ENCODE results near the gene MYBPC2.
"Not testable (repeated sequence)": the region's sequence is repeated elsewhere in the genome, so short reads cannot be mapped to it uniquely, and the experiment has no call there.

Gene MYBPC2

GRCh38 chr19:50432221-50433028, at the start of gene MYBPC2:
TSS of gene MYBPC2 (plus strand) at chr19:50432892. CDS start at chr19:50432954, 62 bp downstream.
- no peak for DNase-seq

GRCh38 chr19:50383001-50383851, 49.5 kb upstream of the MYBPC2 start:
- DNase-seq = no peak

- peak; percentile 86 for DNase-seq
Observed at GRCh38 chr19:50383852-50384684, 48.6 kb upstream of the MYBPC2 start, which contains the start of gene POLD1. TSS of gene POLD1 (plus strand) at chr19:50384347. CDS start at chr19:50398852, 14,505 bp downstream.

GRCh38 chr19:50384685-50385535, 47.8 kb upstream of the MYBPC2 start:
- no peak for DNase-seq

- no peak for DNase-seq
Observed at GRCh38 chr19:50387176-50387867, 45.4 kb upstream of the MYBPC2 start.

- no peak for DNase-seq
Observed at GRCh38 chr19:50387868-50388245, 44.8 kb upstream of the MYBPC2 start.

- DNase-seq = not testable (repeated sequence)
Observed at GRCh38 chr19:50390295-50390694, 42.4 kb upstream of the MYBPC2 start.

GRCh38 chr19:50390952-50391351, 41.7 kb upstream of the MYBPC2 start:
- not testable (repeated sequence) for DNase-seq

- no peak for DNase-seq
Observed at GRCh38 chr19:50392759-50393158, 39.9 kb upstream of the MYBPC2 start.

GRCh38 chr19:50393589-50393988, 39.1 kb upstream of the MYBPC2 start:
- no peak for DNase-seq

GRCh38 chr19:50394017-50394416, 38.7 kb upstream of the MYBPC2 start:
- DNase-seq = no peak

GRCh38 chr19:50398675-50399367, 33.9 kb upstream of the MYBPC2 start:
- DNase-seq = no peak

- no peak for DNase-seq
Observed at GRCh38 chr19:50399368-50399745, 33.3 kb upstream of the MYBPC2 start.

- DNase-seq = no peak
Observed at GRCh38 chr19:50401605-50402450, 30.9 kb upstream of the MYBPC2 start.

- DNase-seq = no peak
Observed at GRCh38 chr19:50402544-50403301, 30.0 kb upstream of the MYBPC2 start.

GRCh38 chr19:50406156-50406820, 26.4 kb upstream of the MYBPC2 start:
- DNase-seq = no peak

- no peak for DNase-seq
Observed at GRCh38 chr19:50406829-50407228, 25.9 kb upstream of the MYBPC2 start.

GRCh38 chr19:50409347-50409746, 23.3 kb upstream of the MYBPC2 start:
- no peak for DNase-seq
